Measurements from ENCODE around the gene STUM.

Gene STUM

DNA sequence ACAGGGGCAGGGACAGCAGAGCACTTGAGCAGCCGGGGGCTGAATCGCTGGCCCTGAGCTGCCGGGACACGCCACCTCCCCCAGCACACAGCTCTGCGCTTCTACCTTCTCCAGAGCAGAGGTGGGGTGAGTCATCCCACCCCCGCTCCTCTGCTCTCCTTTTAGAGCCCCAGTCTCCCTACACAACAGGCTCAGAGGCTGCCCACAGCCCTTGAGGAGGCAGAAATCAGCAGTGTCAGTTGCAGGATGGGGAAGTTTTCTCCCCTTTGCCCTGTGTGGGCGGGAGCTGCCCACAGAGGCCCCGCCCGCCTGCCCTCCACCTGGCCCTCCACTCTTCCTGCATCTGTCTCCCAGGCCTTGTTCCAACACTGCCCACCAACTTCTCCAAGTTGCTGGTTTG lies 94.6 kb downstream of the STUM start:
- no peak for DNase-seq

DNA sequence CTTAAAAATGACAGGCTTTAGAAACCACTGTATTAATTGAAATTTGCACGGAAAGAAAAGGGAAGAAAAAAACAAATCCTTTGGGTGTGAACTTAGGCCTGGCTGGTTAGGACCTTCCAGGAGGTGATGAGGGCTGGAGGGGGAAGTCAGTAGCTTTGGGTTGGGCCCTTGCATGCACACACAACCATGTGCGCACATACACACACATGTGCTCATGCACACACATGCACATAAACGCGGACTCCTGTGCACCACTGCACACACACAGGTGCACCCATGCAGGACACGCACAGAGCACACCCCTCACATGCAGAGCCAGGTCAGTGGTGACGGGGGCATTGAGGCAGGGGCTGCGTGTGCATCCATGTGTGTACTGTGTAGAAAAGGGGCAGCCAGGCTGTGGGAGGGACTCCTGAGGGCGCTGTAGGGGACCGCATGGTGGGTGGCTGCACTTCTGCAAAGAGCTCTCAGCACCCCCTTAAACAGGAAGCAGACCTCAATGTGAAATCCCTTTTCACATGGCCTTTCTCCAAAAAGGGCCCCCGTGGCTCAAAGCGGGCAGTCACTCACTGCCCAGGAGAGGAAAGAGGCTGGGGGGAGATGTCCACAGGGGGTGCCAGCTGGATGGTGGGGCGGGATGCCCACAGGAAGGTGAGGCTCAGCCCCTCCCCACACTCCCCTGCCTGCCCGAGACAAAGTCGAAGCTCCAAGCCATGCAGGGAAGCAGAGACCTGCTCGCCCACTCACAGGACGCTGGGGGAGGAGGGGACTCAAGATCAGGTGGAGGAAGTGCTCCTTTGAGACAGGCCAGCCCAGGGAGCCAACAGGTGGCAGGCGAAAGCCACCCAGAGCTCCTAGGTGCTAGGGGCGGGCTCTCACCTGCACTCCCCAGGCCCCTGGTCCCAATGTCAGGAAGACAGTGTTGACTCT lies 95.3 kb downstream of the STUM start:
- no peak for DNase-seq

GRCh38 chr1:226644541-226645176 lies 96.1 kb downstream of the STUM start:
- DNase-seq, result no peak

DNA sequence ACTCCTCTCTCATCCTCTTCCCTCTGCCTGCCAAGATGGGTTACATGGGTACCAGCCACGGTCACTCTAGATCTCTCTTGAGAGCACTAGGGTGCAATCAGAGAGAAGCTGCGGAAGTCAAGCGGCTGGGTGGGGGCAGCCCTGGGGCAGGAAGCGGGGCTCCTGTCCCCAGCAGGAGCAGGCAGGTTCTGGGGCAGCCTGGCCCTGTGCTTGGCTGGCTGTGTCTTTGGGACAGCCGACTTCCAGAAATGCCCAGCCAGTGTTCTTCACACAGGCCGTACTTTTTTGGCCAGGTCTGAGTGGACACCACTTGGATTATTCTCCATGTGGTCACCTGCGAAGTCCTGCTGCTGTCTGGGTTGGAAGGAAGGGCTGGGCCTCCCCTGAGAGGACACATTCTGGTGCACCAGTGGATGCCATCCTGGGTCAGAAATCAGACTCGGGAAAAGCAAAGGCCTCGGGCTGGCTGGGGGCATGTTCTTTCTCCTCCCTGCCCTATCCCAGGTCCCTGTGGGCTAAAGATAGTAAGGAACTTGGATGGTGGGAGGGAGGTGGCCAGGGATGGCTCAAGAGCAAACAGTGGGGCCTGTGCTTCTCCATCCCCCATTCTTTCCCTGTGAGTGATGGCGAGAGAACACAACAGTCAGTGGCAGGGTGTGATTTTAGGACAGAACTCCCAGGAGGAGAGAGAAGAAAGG lies 96.9 kb downstream of the STUM start:
- DNase-seq, result no peak

DNA sequence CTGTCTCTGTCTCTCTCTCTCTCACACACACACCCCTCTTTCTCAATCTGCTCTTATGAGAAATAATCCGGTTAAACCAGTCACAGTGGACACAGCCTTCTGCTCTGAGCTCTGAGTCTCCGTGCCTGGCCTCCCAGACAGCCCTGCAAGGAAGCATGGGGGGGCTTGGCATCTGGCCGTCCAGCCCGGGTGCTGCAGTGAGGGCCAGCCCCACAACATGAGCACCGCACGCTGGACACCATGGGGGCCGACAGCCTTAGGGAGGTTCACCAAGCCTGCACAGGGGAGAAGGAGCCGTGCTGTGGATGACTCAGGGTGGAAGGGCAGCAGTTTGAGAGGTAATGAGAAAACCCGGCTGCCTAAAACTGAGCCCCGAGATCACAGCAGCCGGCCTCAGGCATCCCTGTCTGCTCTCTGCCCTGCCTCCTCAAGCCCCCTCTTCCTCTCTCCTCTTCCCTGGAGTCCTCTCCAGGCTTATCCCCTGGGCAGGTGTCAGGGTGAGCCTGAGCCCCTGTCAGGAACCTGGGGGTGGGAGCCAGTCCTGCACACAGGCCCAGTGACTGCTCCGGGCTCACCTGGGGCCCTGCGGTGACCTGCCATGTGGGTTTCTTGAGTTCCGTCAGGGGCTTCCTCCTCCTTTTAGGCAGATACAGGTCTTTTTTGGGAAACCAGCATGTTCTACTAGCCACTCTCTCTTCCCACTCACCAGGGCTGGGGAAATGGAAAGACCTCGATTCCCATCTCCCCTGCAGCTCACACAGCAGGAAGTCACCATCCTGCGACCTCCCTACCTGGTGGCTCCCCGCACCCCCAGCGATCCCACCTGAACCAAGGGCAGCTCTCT lies 97.7 kb downstream of the STUM start:
- no peak for DNase-seq

DNA sequence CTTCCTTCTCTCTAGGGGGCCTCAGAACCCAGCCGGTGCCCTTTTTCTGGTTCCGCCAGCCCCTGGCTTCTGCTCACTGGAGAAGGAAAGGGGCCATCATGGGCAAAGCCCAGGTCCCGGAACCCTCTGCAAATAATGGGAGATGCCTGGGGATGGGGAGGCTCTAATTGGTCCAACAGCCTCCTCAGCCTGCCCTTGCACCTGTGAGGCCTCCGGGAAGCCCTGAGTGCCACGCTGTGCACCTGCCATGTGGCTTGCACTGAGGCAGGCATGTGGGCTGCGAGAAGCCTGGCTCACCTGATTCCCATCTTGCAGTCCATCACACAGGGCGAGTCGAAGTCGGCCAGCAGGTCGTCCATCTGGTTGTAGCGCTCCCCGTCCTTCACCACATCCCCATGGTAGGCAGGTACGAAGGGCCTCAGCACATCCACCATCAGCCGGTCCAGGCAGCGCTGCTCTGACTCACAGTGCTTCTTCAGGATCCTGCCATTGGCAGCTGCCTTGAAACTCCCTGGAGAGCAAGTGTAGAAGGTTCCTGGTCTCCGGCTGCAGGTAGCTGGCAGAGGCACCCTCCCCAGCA lies 98.4 kb downstream of the STUM start:
- no peak for DNase-seq

DNA sequence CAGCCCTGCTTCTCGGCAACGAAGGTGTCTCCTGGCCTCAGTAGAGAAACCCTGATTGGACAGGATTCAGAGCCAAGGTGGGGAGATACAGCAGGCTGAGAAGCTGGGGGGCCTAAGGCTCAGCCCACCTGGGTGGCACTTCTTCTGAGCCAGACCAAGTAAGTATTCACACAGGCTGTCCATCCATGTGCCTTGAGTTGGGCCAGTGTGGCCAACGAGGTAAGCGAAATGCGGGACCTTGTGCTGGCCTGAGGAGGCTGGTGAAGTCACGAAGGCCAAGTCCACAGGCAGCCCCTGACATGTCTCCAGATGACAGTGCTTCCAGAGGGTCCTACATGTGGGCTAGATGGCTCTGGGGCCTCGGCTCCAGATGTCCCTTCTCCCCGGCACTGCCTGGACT lies 99.2 kb downstream of the STUM start:
- no peak for DNase-seq

- no peak for DNase-seq
Measured at GRCh38 chr1:226648421-226648820, 99.9 kb downstream of the STUM start.

GRCh38 chr1:226649244-226649643 lies 100.7 kb downstream of the STUM start:
- no peak for DNase-seq

- DNase-seq, result no peak
Measured at GRCh38 chr1:226649780-226650179, 101.2 kb downstream of the STUM start.

- DNase-seq, result no peak
Measured at GRCh38 chr1:226650236-226650841, 101.8 kb downstream of the STUM start.

- no peak for DNase-seq
Measured at GRCh38 chr1:226651041-226651731, 102.6 kb downstream of the STUM start.

GRCh38 chr1:226651732-226652105 lies 103.2 kb downstream of the STUM start:
- DNase-seq, result no peak

DNA sequence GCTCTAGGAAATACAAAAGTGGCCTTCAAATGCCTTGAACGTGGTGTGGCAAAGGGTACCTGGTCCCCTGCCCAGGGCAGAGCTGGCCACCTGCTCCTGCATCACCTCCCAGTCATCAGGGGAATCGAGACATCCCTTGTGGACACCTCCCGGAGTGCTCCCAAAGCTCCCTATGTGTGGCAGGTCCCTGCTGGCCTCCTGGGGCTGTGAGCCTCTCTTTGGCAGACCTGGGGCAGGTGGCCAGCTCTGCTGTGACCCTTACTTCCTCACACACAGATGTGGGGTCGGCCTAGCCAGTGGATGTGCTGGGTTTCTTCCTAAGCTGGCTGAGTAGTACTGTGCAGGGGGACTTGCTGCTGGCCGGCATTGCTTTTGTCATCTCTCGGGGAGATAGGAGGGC lies 104.0 kb downstream of the STUM start:
- DNase-seq, result no peak

- DNase-seq, result no peak
Measured at GRCh38 chr1:226653311-226653921, 104.9 kb downstream of the STUM start.

DNA sequence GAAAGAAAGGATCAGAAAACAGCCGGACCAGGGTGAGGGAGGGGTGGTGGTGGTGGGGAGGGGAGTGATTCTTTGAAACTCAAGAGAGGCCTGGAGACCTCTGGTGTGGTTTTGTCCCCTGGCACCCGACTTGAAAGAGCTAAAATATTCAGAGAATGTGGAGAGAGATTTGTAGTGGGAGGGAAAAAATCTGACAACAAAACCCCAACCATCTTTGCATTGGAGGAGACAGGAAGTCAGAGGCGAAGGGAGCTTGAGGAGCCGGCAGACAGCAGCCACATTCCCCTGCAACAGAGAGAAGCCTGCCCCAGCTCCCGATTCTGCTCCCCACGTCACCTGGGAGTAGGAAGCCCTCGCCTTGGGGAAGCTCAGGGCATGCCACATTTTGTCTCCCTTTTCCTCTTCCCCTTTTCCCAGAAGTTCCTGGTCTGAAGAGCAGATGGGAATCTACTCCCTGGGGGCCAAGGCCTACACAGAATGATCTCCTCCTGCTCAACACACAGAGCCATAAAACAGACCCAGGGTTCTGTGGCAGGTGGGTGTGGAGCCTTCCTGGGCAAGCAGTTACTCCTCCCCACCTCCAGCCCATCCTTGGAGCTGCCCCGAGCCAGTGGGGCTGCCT lies 105.6 kb downstream of the STUM start:
- DNase-seq, result no peak

DNA sequence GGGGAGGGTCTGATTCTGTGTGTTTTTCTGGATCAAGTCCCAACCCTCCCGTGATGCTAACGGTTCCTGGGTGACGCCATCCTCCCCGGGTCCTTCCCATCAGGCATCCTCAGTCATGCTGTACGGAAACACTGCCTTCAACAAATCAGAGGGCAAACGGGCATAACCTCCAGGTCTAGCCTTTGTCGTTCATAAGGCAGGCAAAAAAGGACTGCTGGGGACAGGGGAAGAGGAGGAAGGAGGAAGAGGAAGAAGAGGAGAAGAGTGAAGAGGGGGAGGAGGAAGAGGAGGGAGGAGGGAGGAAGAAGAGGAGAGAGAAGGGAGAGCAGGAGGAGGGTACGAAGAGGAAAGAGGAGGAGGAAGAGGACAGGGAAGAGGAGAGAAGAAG lies 106.1 kb downstream of the STUM start:
- DNase-seq, result no peak

- no peak for DNase-seq
Measured at GRCh38 chr1:226655251-226656163, 106.9 kb downstream of the STUM start.

DNA sequence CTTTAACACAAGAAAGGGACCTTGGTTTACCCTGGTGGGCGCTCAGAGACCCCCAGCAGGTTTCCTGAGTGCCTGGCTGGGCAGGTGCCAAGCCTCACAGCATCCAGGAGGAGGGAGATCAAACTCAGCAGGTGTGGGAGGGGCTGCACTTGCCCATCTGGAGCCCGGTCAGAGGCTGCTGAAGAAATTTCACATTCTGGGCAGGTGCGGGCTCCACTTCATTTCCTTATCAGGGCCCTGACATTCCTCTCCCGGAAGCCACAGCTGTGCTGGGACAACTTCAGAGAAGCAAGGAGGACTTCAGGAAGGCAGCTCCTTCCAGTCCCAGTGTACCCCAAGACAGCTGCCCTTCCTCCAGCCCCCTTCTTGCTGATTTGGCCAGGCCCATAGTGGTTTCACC lies 107.6 kb downstream of the STUM start:
- no peak for DNase-seq
